HFF-Myc (cell line): ENCODE results near the gene IQSEC1.

Experiments
- DNase-seq: peaks from one replicate; pipeline ENCODE4 v3.0.0-alpha.2; 2011; ENCODE audit warnings: low read depth; ENCODE audit errors: extremely low read depth
- H3K4me3 ChIP-seq: replicated peaks from 2 replicates; pipeline ENCODE4 v1.5.1; 2011; ENCODE audit warnings: low read depth, mild to moderate bottlenecking, control low read depth, low read length
- TF ChIP-seq, protein P1 (sequence below): IDR thresholded peaks from 2 replicates; pipeline ENCODE4 v1.5.1; 2012; ENCODE audit warnings: mild to moderate bottlenecking, low read depth, low read length, control low read depth; ENCODE audit errors: missing control alignments

The IQSEC1 gene

DNA sequence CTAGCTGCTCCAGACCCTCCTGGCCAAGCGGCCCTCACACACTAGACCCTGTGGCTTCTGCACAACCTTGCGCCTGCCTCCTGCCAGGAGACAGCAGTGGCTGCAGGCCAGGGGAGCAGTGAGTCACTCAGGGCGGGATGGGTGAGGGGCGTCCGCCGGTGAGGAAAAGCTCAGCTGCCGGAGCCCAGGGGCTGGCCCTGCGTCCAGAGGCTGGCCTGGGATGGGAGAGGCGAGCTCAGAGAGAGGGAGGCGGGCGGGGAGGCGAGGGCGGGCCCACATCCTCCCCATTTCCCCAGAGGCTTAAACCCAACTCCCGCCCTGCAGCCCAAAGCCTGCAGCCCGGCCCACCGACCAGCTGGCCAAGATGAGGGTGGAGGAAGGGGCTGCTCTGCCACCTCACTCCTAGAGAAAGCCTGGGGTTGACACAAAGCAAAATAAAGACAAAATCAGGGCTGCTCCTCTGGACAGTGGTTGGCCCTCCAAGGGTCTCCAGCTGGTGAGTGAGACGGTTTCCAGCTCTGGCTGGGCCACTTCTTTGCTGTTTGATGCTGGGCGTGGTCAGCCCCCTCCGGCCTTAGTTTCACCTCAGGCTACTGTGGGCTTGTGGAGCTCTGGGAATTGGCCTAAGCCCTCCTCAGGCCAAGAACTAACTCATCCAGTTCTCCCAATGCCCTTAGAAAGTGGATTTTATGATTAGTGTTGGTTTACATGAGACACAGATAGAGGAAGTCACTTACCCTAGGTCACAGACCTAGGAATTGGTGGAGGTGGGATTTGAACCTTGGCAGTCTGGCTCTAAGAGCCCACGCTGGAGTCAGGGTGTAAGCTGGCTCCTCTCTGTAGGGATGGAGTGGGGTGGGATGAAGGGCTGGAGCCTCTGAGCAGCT, 50.6 kb downstream of the IQSEC1 start:
- no peak overlapping the region for H3K4me3 ChIP-seq
- TF ChIP-seq, protein P1, sequence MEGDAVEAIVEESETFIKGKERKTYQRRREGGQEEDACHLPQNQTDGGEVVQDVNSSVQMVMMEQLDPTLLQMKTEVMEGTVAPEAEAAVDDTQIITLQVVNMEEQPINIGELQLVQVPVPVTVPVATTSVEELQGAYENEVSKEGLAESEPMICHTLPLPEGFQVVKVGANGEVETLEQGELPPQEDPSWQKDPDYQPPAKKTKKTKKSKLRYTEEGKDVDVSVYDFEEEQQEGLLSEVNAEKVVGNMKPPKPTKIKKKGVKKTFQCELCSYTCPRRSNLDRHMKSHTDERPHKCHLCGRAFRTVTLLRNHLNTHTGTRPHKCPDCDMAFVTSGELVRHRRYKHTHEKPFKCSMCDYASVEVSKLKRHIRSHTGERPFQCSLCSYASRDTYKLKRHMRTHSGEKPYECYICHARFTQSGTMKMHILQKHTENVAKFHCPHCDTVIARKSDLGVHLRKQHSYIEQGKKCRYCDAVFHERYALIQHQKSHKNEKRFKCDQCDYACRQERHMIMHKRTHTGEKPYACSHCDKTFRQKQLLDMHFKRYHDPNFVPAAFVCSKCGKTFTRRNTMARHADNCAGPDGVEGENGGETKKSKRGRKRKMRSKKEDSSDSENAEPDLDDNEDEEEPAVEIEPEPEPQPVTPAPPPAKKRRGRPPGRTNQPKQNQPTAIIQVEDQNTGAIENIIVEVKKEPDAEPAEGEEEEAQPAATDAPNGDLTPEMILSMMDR, result no peak
- peak; percentile 33 for DNase-seq

DNA sequence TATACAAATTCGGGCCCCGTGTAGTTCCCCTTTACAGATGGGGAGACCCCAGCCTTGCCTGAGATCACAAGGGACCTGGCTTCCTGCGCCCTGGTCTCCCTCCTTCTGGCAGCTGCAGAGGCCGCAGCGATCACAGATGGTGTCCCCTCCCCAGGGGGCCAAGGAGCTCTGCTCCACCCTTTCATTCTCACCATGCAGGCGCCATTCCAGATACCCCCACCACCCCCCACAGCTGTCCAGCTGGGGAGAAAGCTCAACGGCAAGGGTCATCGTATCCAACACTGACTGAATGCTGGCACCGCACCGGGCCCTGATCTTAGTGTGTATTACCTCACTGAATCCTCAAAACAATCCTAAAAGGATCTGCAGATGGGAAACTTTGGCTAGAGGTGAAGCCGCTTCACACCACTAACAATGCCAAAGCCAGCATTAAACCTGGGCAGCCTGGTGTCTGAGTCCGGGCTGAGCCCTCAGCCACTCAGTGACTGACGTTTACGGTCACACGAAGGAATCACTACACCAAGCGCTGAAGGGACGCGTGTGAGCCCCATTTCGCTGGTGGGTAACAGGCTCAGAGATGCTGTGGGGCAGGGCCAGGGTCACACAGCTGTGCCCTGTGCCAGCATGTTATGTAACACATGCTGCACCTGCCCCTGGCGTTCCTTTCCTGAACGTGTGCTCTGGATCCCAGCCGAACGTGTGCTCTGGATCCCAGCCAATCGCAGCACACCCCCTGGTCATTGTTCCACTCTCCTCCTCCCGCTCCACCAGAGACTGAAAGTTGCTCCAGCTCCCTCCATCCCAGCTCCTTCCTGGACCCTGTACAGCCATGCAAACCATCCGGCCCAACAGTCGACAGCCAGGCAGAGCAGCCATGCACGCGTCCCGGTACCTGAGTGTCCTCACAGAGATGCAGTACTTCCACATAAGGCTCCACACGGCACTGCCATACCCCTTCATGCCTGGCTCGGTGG, 51.8 kb downstream of the IQSEC1 start:
- no peak for DNase-seq
- no peak overlapping the region for H3K4me3 ChIP-seq
- TF ChIP-seq, protein P1, result no peak

DNA sequence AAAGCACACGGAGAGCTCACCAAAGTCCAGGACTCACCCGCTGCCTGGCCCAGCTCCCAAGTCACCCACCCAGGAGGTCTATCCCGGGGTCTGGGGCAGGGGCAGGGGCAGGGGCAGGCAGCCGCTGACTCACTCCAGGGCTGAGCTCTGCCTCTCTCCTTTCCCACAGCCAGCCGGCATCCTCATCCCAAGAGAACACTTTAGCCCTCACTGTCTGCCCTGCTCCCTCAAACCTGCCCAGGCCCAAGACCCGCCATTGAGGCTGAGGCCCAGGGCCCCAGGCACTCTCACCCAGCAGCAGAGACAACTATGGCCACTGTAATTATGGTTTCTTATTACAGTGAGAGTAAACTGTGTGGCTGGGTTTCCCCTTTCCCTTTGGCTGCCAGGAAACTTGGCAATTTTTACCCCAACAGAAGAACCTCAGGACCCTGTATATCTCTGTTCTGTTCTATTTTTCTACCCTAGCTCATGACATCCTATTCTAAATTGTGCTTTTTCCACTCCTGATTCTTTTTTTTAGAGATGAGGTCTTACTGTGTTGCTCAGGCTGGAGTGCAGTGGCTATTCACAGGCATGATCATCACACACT, 53.0 kb downstream of the IQSEC1 start:
- no peak for DNase-seq
- H3K4me3 ChIP-seq, result no peak overlapping the region
- TF ChIP-seq, protein P1, result no peak

DNA sequence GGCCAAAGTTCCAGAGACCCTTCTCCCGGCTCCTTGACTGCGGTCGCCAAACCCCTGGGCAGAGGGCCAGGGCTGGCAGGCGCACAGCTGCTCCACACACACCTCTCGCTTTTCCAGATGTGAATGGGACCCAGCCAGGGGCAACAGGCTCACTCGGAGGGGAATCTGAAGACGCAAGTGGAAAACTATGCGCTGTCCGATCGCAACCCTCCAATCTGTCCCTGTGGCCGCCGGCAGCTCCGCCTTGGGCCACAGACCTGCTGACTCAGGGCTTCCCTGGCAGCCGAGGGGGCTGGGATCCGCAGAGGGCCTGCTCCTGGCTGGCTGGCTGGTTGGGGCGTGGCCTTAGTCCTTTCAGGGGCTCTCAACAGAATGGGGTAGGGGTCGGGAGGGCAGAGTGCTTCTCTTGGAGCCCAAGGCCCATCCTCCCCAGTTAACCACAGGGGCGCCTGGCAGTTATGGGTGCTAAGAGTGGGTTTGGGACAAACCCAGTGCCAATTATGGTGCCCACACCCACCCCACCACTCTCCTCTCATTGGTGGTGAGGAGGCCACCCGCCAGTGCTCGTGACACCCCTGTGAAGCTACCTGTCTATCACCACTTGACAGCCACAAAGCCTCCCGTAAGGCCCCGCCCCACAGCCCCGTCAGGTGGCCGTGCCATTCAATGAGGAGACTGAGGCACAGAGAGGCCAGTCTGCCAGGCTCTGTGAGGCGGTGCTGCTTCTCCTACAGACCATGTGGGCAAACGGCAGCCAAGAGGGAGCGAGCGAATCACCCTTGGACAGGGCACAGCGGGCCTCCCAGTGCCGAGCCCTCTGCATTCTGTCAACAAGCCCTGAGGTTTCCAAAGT, 53.8 kb downstream of the IQSEC1 start:
- H3K4me3 ChIP-seq, result no peak overlapping the region
- TF ChIP-seq, protein P1, result no peak
- DNase-seq, result peak; percentile 76

DNA sequence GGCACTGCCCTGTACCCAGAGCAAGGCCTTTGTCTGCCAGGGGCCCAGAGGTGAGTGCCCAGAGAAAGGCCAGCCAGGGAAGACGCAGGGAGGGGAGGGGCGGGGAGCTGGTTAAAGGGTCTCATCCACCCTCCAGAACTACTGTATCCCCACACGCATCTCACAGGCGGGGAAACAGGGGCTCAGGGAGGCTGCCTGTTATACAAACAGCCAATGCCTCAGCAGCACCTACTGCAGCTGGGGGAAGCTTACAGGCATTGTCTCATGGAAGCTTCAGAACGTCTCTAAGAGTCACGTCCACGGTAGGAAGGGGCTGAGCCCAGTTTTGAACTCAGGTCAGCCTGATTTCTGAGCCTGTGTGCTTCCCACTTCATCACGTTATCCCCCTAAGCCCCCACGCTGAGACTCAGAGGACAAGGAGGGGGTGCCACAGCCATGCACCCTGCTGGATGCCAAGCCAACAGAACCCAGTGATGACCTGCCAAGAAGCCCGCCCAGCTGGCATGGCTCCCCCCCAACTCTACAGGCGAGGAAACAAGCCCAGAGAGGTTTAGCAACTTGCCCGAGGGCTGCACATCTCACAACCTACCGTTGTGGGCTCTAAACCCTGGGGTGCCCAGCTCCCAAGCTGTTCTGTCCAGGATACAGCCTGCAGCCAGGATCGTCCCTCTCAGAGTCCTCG, 54.5 kb downstream of the IQSEC1 start:
- no peak for DNase-seq
- TF ChIP-seq, protein P1, result no peak
- no peak overlapping the region for H3K4me3 ChIP-seq
